HepG2 (cell line): ENCODE measurements around the gene PGGT1B. TPM values are rescaled to one million over a fixed set of nuclear protein-coding genes. Genes with fewer than 3 reads are reported as not detected.

Experiments used
- ARNTL ChIP-seq: sonication (generic); formaldehyde crosslinking; IDR thresholded peaks from 2 replicates; pipeline ENCODE4 v1.4.0; 2020; ENCODE audit warnings: mild to moderate bottlenecking, missing genetic modification reagents
- E2F5 ChIP-seq: sonication (generic); formaldehyde crosslinking; conservative IDR thresholded peaks from 2 replicates; pipeline ENCODE4 v1.4.0; 2020; ENCODE audit warnings: missing genetic modification reagents
- ELK4 ChIP-seq: sonication (generic); formaldehyde crosslinking; IDR thresholded peaks from 2 replicates; pipeline ENCODE4 v1.9.0; 2021; ENCODE audit warnings: missing genetic modification reagents, borderline replicate concordance
- FOXA1 ChIP-seq, 2 experiments: fragments of 450-650 bp in 1 of 2; sonication (generic) in 1 of 2; formaldehyde crosslinking in 1 of 2; IDR thresholded peaks; 2 replicates each; pipeline versions ENCODE4 v1.4.0 to v1.6.1; 2016 to 2020; ENCODE audit warnings: missing genetic modification reagents in 1 of 2
- GFI1 ChIP-seq: sonication (generic); formaldehyde crosslinking; IDR thresholded peaks from 2 replicates; pipeline ENCODE4 v1.5.0; 2020; ENCODE audit warnings: missing genetic modification reagents, mild to moderate bottlenecking, borderline replicate concordance
- HOMEZ ChIP-seq: IDR thresholded peaks from 2 replicates; pipeline ENCODE4 v1.6.1; 2016; ENCODE audit warnings: low read depth
- JDP2 ChIP-seq: sonication (generic); formaldehyde crosslinking; IDR thresholded peaks from 2 replicates; pipeline ENCODE4 v1.8.1; 2022; ENCODE audit warnings: missing genetic modification reagents, borderline replicate concordance
- KDM6A ChIP-seq: IDR thresholded peaks from 2 replicates; pipeline ENCODE4 v1.6.1; 2016; ENCODE audit warnings: low read depth
- NAIF1 ChIP-seq: sonication (generic); formaldehyde crosslinking; IDR thresholded peaks from 2 replicates; pipeline ENCODE4 v1.5.0; 2020; ENCODE audit warnings: mild to moderate bottlenecking, missing genetic modification reagents, borderline replicate concordance
- NFATC3 ChIP-seq: sonication (generic); formaldehyde crosslinking; IDR thresholded peaks from 2 replicates; pipeline ENCODE4 v1.5.1; 2020; ENCODE audit warnings: mild to moderate bottlenecking, missing genetic modification reagents
- NR2F6 ChIP-seq, 2 experiments: IDR thresholded peaks; 2 replicates each; pipeline ENCODE4 v1.6.1; 2016; ENCODE audit warnings: antibody characterized with exemption in 1 of 2, mild to moderate bottlenecking in 1 of 2
- PLRG1 ChIP-seq: fragments of 450-650 bp; conservative IDR thresholded peaks from 2 replicates; pipeline ENCODE4 v1.6.1; 2016
- SAP130 ChIP-seq: IDR thresholded peaks from 2 replicates; pipeline ENCODE4 v1.6.1; 2016; ENCODE audit warnings: low read depth
- SATB2 ChIP-seq: sonication (generic); formaldehyde crosslinking; IDR thresholded peaks from 2 replicates; pipeline ENCODE4 v1.5.0; 2020; ENCODE audit warnings: missing genetic modification reagents
- SMAD1 ChIP-seq: sonication (generic); formaldehyde crosslinking; IDR thresholded peaks from 2 replicates; pipeline ENCODE4 v1.4.0; 2020; ENCODE audit warnings: missing genetic modification reagents, low read depth, mild to moderate bottlenecking, borderline replicate concordance
- SRY ChIP-seq: sonication (generic); formaldehyde crosslinking; IDR thresholded peaks from 2 replicates; pipeline ENCODE4 v1.8.0; 2022; ENCODE audit warnings: mild to moderate bottlenecking, missing genetic modification reagents
- TBX3 ChIP-seq: fragments of 450-650 bp; IDR thresholded peaks from 2 replicates; pipeline ENCODE4 v1.6.1; 2017; ENCODE audit warnings: antibody characterized with exemption, mild to moderate bottlenecking, inconsistent platforms, borderline replicate concordance
- TEAD2 ChIP-seq: sonication (generic); formaldehyde crosslinking; IDR thresholded peaks from 2 replicates; pipeline ENCODE4 v1.9.0; 2021; ENCODE audit warnings: missing genetic modification reagents
- YEATS4 ChIP-seq: sonication (generic); formaldehyde crosslinking; IDR thresholded peaks from 2 replicates; pipeline ENCODE4 v1.4.0; 2020; ENCODE audit warnings: missing genetic modification reagents, borderline replicate concordance
- ZBTB7A ChIP-seq: sonication (generic); formaldehyde crosslinking; IDR thresholded peaks from 2 replicates; pipeline ENCODE4 v1.8.0; 2022; ENCODE audit warnings: mild to moderate bottlenecking, missing genetic modification reagents
- ZFP62 ChIP-seq: sonication (generic); formaldehyde crosslinking; IDR thresholded peaks from 2 replicates; pipeline ENCODE4 v1.4.0; 2020; ENCODE audit warnings: missing genetic modification reagents
- ZIK1 ChIP-seq: sonication (generic); formaldehyde crosslinking; IDR thresholded peaks from 2 replicates; pipeline ENCODE4 v1.5.0; 2020; ENCODE audit warnings: mild to moderate bottlenecking, low read depth, missing genetic modification reagents, borderline replicate concordance
- ZNF263 ChIP-seq: sonication (generic); formaldehyde crosslinking; IDR thresholded peaks from 2 replicates; pipeline ENCODE4 v1.4.0; 2020; ENCODE audit warnings: missing genetic modification reagents
- ZNF572 ChIP-seq: sonication (generic); formaldehyde crosslinking; IDR thresholded peaks from 2 replicates; pipeline ENCODE4 v1.5.1; 2020; ENCODE audit warnings: mild to moderate bottlenecking, missing genetic modification reagents
- ZNF619 ChIP-seq: sonication (generic); formaldehyde crosslinking; IDR thresholded peaks from 2 replicates; pipeline ENCODE4 v1.4.0; 2020; ENCODE audit warnings: mild to moderate bottlenecking, missing genetic modification reagents
- ZNF678 ChIP-seq: sonication (generic); formaldehyde crosslinking; IDR thresholded peaks from 2 replicates; pipeline ENCODE4 v1.4.0; 2020; ENCODE audit warnings: mild to moderate bottlenecking, missing genetic modification reagents
- polyA plus RNA-seq, 8 experiments: library from polyadenylated mRNA; depleted of rRNA in 3 of 8; stranded (reverse) in 7 of 8; unstranded in 1 of 8; fragments of >200 nt; fragmentation: Illumina TruSeq in 4 of 8; extraction: Trizol in 4 of 8; gene quantifications; 2 replicates each; pipeline versions ENCODE4 v1.2.1 to v1.2.3, GENCODE V29; 2011 to 2016; ENCODE audit warnings: low read depth in 4 of 8, missing spikeins in 1 of 8, mixed read lengths in 1 of 8; ENCODE audit not compliant: insufficient read depth in 1 of 8
- total RNA-seq, 5 experiments: library from RNA; depleted of rRNA; stranded (reverse); fragments of >200 nt; fragmentation: Illumina TruSeq; extraction: Trizol; gene quantifications; 2 replicates each; pipeline ENCODE4 v1.2.3, GENCODE V29; 2016; ENCODE audit warnings: low read depth in 1 of 5
- TF ChIP-seq, protein P1 (sequence below): sonication (generic); formaldehyde crosslinking; IDR thresholded peaks from 2 replicates; pipeline ENCODE4 v1.8.1; 2023; ENCODE audit warnings: mild to moderate bottlenecking, missing genetic modification reagents
- TF ChIP-seq, protein P2 (sequence below): IDR thresholded peaks from 2 replicates; pipeline ENCODE4 v1.6.1; 2016; ENCODE audit warnings: low read depth, borderline replicate concordance

Gene PGGT1B
- total and polyA plus RNA-seq, 2 of the 13 experiments (the other 11 are each of a cell fraction or from before 2014, with no cell fraction given), result 2.4 to 42.7 TPM

DNA sequence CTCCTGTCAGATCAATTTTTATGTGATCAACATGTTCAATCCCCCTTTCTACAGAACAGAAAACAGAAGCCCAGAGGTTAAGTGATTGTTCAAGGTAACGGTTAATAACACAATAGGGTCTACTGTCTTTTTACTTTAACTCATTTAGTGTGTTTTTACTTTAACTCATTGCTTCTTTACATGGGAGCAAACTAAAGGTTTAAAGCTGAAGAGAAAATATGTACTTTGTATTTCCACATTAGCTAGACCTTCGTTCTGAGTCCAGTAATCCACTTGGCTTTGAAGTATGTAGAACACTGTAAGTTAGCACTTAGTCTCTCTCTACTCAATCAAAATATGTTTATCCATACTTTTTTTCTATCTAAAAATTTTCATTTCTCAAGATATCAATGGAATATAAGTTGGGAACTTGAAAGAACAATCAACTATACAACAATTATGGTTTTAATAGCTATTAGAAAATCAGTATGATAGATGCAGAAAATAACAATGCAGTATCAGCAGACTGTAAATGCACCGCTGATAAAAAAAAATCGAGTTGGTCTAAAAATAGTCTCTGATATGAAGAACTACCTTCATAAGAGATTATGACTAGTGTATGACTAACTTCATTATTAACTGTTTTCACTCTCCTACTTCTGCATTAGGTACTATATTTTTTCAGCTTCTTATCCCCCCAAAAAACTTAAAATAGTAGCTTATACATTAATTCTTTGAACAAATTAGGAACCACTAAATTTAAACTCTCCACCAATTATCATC is 20.6 kb downstream of the PGGT1B start (continued):
- no peak for TF ChIP-seq ZFP62
- peak; percentile 24; the same call in 1 of the 2 replicates for TF ChIP-seq SAP130 (CRISPR knock-in tag)
- no peak for TF ChIP-seq ARNTL (CRISPR knock-in tag)
- no peak for TF ChIP-seq SRY (CRISPR knock-in tag)
- TF ChIP-seq TEAD2 (CRISPR knock-in tag), result no peak
- peak; percentile 43; the same call in 1 of the 2 replicates for TF ChIP-seq TBX3
- TF ChIP-seq ZBTB7A (CRISPR knock-in tag), result no peak
- no peak for TF ChIP-seq PLRG1
- no peak for TF ChIP-seq JDP2 (CRISPR knock-in tag)
- TF ChIP-seq ZNF263, result no peak
- TF ChIP-seq, protein P1, sequence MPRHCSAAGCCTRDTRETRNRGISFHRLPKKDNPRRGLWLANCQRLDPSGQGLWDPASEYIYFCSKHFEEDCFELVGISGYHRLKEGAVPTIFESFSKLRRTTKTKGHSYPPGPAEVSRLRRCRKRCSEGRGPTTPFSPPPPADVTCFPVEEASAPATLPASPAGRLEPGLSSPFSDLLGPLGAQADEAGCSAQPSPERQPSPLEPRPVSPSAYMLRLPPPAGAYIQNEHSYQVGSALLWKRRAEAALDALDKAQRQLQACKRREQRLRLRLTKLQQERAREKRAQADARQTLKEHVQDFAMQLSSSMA, result no peak
- peak; percentile 78; the same call in 1 of the 2 replicates for TF ChIP-seq HOMEZ
- no peak for TF ChIP-seq ELK4 (CRISPR knock-in tag)
- no peak for TF ChIP-seq GFI1
- TF ChIP-seq SMAD1, result no peak
- no peak for TF ChIP-seq ZIK1 (CRISPR knock-in tag)
- peak; percentile 73; the same call in 1 of the 2 replicates for TF ChIP-seq KDM6A (CRISPR knock-in tag)
- TF ChIP-seq ZNF619, result no peak
- TF ChIP-seq NFATC3 (CRISPR knock-in tag), result no peak
- no peak for TF ChIP-seq NAIF1
- TF ChIP-seq, protein P2, sequence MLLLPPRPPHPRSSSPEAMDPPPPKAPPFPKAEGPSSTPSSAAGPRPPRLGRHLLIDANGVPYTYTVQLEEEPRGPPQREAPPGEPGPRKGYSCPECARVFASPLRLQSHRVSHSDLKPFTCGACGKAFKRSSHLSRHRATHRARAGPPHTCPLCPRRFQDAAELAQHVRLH (CRISPR knock-in tag), result no peak
- TF ChIP-seq E2F5, result no peak
- TF ChIP-seq FOXA1 (IDR thresholded peaks at IDR 0.05), result no peak
- no peak for TF ChIP-seq FOXA1 (CRISPR knock-in tag; IDR thresholded peaks at IDR 0.05)
- TF ChIP-seq ZNF678, result no peak
- no peak for TF ChIP-seq SATB2 (CRISPR knock-in tag)
- peak; percentile 27; the same call in 1 of the 2 replicates for TF ChIP-seq NR2F6 (IDR thresholded peaks at IDR 0.05)
- TF ChIP-seq NR2F6 (CRISPR knock-in tag; IDR thresholded peaks at IDR 0.05), result no peak
- no peak for TF ChIP-seq ZNF572 (CRISPR knock-in tag)
- no peak for TF ChIP-seq YEATS4
